Measurements from ENCODE around the gene ADIPOR2. TPM values are rescaled to one million over a fixed set of nuclear protein-coding genes. Genes with fewer than 3 reads are reported as not detected.

Gene ADIPOR2
- total RNA-seq, 1 donor from 2014 or later, result 22.7 TPM

GRCh38 chr12:1737652-1738286 is 46.9 kb downstream of the ADIPOR2 start:
- no peak for DNase-seq (ENCODE audit: low read depth)
- no peaks in the 10 kb centered on the region for H3K27me3 ChIP-seq (ENCODE audit: control insufficient read depth, insufficient read depth, low read length)
- TF ChIP-seq CTCF (IDR thresholded peaks at IDR 0.05; ENCODE audit: insufficient read depth, low read length, poor library complexity, severe bottlenecking), result no peak
- no peaks in the 10 kb centered on the region for H3K36me3 ChIP-seq (ENCODE audit: control insufficient read depth, insufficient read depth, low read length)
- H3K4me3 ChIP-seq (ENCODE audit: low read depth, low read length), result no peak overlapping the region

GRCh38 chr12:1738446-1738845 is 47.6 kb downstream of the ADIPOR2 start:
- H3K27me3 ChIP-seq (ENCODE audit: control insufficient read depth, insufficient read depth, low read length), result no peaks in the 10 kb centered on the region
- no peak for TF ChIP-seq CTCF (IDR thresholded peaks at IDR 0.05; ENCODE audit: insufficient read depth, low read length, poor library complexity, severe bottlenecking)
- no peak for DNase-seq (ENCODE audit: low read depth)
- no peaks in the 10 kb centered on the region for H3K36me3 ChIP-seq (ENCODE audit: control insufficient read depth, insufficient read depth, low read length)
- no peak overlapping the region for H3K4me3 ChIP-seq (ENCODE audit: low read depth, low read length)

GRCh38 chr12:1739368-1739767 is 48.5 kb downstream of the ADIPOR2 start:
- no peak for DNase-seq (ENCODE audit: low read depth)
- no peak for TF ChIP-seq CTCF (IDR thresholded peaks at IDR 0.05; ENCODE audit: insufficient read depth, low read length, poor library complexity, severe bottlenecking)
- no peaks in the 10 kb centered on the region for H3K27me3 ChIP-seq (ENCODE audit: control insufficient read depth, insufficient read depth, low read length)
- no peak overlapping the region for H3K4me3 ChIP-seq (ENCODE audit: low read depth, low read length)
- no peaks in the 10 kb centered on the region for H3K36me3 ChIP-seq (ENCODE audit: control insufficient read depth, insufficient read depth, low read length)

- Histone ChIP-seq H3K36me3 (ENCODE audit: control insufficient read depth, insufficient read depth, low read length) (no peaks in the 10 kb centered on the region), H3K4me3 (ENCODE audit: low read depth, low read length) (no peak overlapping the region), H3K27me3 (ENCODE audit: control insufficient read depth, insufficient read depth, low read length) (no peaks in the 10 kb centered on the region)
- no peak for DNase-seq (ENCODE audit: low read depth)
- TF ChIP-seq CTCF (IDR thresholded peaks at IDR 0.05; ENCODE audit: insufficient read depth, low read length, poor library complexity, severe bottlenecking), result no peak
These were observed 49.5 kb downstream of the ADIPOR2 start for GRCh38 chr12:1740161-1740948.

GRCh38 chr12:1741154-1741949 is 50.5 kb downstream of the ADIPOR2 start:
- Histone ChIP-seq H3K27me3 (ENCODE audit: control insufficient read depth, insufficient read depth, low read length) (no peaks in the 10 kb centered on the region), H3K4me3 (ENCODE audit: low read depth, low read length) (no peak overlapping the region), H3K36me3 (ENCODE audit: control insufficient read depth, insufficient read depth, low read length) (no peaks in the 10 kb centered on the region)
- DNase-seq (ENCODE audit: low read depth), result no peak
- no peak for TF ChIP-seq CTCF (IDR thresholded peaks at IDR 0.05; ENCODE audit: insufficient read depth, low read length, poor library complexity, severe bottlenecking)
